ENCODE results near the gene TMEM33.

TMEM33 gene

GRCh38 chr4:41939016-41939626 is 3.9 kb downstream of the TMEM33 start:
- DNase-seq (ENCODE audit: low read depth in 3 of 3): no peak

DNA sequence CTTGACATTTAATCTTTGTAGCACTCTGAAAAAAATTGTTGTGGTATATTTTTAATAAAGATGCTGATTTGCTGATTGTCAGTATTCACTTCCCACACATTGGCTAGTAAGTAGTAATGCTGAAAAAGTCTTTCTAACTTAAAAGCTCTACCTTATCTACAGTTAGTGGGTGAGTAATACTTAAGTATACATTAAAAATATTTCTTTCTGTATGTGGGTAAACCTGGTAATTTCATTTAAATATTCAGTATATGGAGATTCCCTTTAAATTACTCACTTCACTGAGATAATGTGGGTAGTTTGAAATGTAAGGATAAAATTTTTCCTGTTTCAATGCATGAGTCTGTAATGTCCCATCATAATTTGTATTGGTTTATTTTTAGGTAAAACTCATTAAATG is 5.6 kb downstream of the TMEM33 start:
- no peak for DNase-seq (ENCODE audit: low read depth in 3 of 3)

- DNase-seq (ENCODE audit: low read depth in 3 of 3): no peak
These were observed 8.3 kb downstream of the TMEM33 start for GRCh38 chr4:41943506-41943905.

GRCh38 chr4:41944089-41944488 is 8.9 kb downstream of the TMEM33 start:
- DNase-seq (ENCODE audit: low read depth in 3 of 3): no peak

DNA sequence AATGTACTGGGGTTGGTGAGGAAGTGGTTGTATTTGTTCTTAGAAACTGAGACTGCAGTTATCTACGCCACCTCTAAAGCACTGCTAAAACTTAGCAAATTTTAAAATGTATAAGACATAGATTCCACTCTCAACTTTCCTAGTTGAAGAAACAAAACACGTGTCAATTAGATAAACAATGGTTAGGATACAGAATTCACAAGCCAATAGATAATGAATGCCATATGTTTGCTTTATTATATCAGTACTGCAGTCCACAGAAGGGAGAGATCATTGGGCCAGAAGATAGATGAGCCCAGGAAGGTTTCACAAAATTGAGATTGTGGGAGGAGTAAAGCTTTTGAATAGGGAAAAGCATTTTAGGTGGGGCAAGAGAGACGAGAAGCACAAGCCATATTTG is 14.3 kb downstream of the TMEM33 start:
- no peak for DNase-seq (ENCODE audit: low read depth in 3 of 3)

DNA sequence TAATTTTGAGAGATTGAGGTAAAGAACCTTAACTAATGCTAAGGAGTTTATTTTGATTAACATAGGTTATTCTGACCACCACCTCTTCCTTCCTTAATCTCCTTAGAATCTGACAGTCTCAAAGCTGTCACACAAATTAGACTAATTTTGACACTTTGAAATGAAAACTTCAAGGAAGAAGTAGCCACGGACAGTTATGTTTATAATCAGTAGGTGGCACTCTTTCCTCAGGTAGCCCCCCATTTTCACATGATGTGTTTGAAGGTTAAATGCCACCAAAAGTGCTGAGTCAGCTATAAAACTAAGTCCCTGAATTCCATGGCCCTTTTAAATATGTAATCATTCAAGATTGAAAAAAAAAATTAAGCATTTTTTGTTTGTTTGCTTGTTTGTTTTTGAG is 22.4 kb downstream of the TMEM33 start:
- no peak for DNase-seq (ENCODE audit: low read depth in 3 of 3)

- peak in 1 of 3 donors; percentile 7 for DNase-seq (ENCODE audit: low read depth in 3 of 3)
These were observed 27.9 kb downstream of the TMEM33 start for GRCh38 chr4:41963105-41963504.

DNA sequence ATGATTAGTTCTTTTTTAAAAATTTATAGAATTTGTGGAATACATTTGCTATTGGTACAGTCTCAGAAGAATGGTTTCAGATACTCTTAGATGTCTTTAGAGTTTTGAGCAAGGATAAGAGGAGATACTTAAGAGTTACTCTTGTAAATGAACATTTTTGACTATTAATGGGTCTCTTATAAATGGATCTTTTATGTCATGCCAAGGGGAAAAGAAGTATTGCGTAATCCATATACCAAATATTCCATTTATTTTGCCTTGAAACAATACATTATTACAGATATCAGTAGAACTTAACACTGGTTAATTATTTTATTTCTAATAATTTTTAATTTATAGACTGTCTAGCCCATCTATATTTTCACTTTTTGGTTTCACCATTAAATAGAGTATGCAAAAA is 29.2 kb downstream of the TMEM33 start:
- DNase-seq (ENCODE audit: low read depth in 3 of 3): no peak

- no peak for DNase-seq (ENCODE audit: low read depth in 3 of 3)
These were observed 32.2 kb downstream of the TMEM33 start for GRCh38 chr4:41967392-41967791.

GRCh38 chr4:41969671-41970070 is 34.4 kb downstream of the TMEM33 start:
- DNase-seq (ENCODE audit: low read depth in 3 of 3): no peak

DNA sequence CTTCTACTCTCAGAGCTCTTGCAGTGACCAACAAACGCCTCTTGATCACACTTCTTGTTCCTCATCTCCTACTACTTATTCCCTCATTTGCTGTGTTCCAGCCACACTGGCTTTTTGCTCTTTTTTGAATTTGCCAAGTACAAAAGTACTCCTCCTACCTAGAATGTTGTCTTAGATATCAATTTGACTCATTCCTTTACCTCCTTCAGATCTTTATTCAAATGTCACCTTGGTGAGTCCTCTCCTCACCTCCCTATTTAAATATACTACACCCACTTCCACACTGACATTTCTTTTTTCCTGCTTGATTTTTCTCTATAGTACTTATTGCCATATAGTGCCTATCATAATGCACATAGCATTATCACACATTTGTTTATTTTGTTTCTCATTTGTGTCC is 40.1 kb downstream of the TMEM33 start:
- no peak for DNase-seq (ENCODE audit: low read depth in 3 of 3)

DNA sequence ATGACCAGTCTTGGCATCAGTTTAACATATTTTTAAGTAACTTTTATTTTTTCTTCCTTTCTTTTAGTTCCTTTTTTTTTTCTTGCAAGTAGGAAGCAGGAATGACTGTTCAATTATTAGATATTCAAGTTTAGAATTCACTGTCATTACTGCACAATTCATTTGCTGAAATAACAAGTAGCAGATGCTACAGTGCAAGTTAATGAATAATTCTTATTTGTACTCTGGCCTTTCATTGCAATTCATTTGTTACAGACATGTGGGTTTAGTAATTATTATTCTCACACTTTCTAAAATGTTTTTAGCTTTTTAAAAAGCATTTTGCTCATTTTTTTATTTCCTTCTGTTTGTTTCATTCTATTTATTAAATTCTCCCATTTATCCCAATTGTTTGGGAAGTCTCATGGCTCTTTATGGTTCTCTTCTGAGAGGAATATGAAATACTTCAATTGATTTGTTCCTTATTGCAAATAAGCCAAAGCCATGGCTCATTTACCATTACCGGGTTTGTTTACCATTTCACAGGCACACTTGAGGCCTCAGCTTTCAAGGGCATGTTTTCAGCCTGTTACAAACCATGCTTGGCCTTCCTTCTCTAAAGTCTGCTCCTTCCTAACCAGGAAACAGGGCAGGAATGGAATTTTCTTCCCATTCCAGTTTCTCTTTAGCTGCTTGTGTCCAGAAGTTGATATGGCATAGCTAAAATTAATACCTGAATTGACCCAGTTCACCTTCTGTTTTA is 41.7 kb downstream of the TMEM33 start:
- DNase-seq (ENCODE audit: low read depth in 3 of 3): no peak

DNA sequence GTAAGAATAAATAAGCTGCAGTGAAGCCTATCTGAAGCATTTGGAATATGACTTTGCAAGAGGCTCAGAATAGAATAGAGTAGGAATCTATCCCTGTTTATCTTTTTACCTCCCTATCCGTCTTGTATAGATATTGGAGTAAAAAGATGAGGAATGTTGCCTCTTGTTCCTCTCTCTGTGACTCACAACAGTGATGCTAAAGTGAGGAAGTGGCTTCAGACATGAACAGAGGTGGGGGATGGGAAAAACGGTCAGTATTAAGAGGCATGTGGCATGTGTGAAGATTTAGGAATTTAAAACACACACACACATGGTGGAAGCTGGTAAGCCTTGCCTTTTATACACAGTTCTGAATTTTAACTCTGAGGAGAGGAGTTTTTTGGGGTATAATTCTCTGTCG is 42.5 kb downstream of the TMEM33 start:
- DNase-seq (ENCODE audit: low read depth in 3 of 3): no peak

DNA sequence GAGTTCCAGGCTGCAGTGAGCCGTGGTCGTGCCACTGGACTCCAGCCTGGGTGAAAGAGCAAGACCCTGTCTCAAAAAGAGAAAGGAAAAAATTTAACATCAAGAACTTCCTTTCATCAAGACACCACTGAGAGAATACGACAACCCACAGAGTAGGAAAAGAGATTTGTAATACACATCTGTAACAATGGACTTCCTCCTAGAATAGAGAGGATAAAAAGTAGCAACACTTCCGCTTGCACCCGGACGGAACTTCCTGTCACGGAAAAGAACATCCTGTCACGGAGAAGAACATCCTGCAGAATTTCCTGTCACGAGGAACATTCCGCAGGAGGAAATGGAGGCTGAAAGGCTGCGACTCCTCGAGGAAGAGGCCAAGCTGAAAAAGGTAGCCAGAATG is 46.2 kb downstream of the TMEM33 start, which contains the start of gene DCAF4L1:
Gene DCAF4L1 (plus strand): TSS at position 301 of the 400 bp plus-strand sequence. CDS start 37 bp downstream, at position 338.
- DNase-seq (ENCODE audit: low read depth in 3 of 3): no peak

GRCh38 chr4:41982716-41983115 is 47.5 kb downstream of the TMEM33 start:
- DNase-seq (ENCODE audit: low read depth in 3 of 3): no peak

GRCh38 chr4:41985151-41985550 is 49.9 kb downstream of the TMEM33 start:
- no peak for DNase-seq (ENCODE audit: low read depth in 3 of 3)

DNA sequence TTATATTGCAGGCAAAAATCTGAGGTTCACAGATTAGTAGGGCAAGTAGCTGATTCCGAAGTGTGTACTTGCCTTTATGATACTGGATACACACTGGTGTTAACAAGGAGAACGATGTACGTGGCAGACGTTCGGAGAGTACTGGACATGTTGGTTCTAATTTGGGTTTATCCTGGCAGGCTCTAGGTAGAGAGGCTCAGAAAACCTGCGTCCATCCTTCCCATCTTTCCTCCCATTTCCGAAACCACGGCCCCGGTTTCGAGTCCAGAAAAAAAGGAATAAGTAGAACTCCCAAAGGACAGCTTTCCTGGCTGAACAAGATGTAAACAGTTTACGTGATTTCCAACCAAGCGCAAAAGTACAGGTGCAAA is 54.8 kb downstream of the TMEM33 start:
- no peak for DNase-seq (ENCODE audit: low read depth in 3 of 3)

DNA sequence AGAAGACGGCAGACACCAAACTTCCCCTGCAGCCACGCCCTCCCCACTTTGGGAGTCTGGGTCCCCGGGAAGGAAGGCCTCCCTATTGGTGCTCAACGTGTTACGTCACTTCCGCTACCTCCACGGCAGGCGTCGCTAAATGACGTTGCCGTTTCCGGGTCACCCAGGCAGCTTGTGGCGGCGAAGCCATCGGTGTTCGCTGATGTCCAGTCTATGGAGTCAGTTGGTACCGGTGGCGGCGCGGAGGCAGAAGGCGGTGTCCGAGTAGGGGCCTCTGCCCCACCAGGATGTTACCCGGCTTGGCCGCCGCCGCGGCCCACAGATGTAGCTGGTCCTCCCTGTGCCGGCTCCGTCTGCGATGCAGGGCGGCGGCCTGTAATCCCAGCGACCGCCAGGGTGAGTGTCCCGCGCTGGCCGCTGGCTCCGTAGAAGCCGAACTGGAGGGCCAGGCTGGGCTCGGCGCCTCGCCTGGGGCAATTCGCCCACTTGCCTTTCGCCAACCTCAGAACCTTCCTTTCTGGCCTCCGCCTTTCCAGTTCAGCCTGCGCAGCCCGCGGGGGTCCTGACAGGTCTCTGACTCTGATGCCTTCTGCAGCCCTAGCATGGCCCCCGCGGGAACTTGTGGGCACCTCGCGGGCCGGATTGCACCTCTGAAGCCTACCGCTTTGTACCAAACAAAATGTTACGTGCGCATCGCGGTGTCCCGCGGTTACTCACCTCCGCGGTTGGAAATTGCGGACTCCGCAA is 55.3 kb downstream of the TMEM33 start, which contains the start of gene SLC30A9:
Gene SLC30A9 (plus strand): TSS at position 166 of the 747 bp plus-strand sequence. CDS start 122 bp downstream, at position 288.
- peak; percentile 82 to 88 (median 87) for DNase-seq (ENCODE audit: low read depth in 3 of 3)

- DNase-seq (ENCODE audit: low read depth in 3 of 3): no peak
These were observed 56.9 kb downstream of the TMEM33 start for GRCh38 chr4:41991916-41992767.

- DNase-seq (ENCODE audit: low read depth in 3 of 3): no peak
These were observed 58.0 kb downstream of the TMEM33 start for GRCh38 chr4:41992967-41993857.

Measured in stimulated activated CD4-positive, alpha-beta T cell treated with anti-CD3 and anti-CD28 coated beads, TNF-alpha, amount 100 ng/mL, for 48 hours (primary cell).